ENCODE data around the gene ADH1B.

GRCh38 chr4:99330648-99331047 lies 9.4 kb upstream of the ADH1B start:
- no peak for TF ChIP-seq SRSF3 (IDR thresholded peaks at IDR 0.05; ENCODE audit: insufficient read depth, low read length)
- no peak for TF ChIP-seq RUNX1 (IDR thresholded peaks at IDR 0.05; ENCODE audit: low read depth)
- TF ChIP-seq, protein P1, sequence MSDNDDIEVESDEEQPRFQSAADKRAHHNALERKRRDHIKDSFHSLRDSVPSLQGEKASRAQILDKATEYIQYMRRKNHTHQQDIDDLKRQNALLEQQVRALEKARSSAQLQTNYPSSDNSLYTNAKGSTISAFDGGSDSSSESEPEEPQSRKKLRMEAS (CRISPR knock-in tag; IDR thresholded peaks at IDR 0.05) = no peak
- no peak for TF ChIP-seq ZNF263 (CRISPR knock-in tag; IDR thresholded peaks at IDR 0.05; ENCODE audit: borderline replicate concordance)
- no peak for TF ChIP-seq RAD21 (CRISPR knock-in tag; conservative IDR thresholded peaks at IDR 0.05 in 1 of 2, IDR thresholded peaks at IDR 0.05 in 1 of 2)
- TF ChIP-seq, protein P2, sequence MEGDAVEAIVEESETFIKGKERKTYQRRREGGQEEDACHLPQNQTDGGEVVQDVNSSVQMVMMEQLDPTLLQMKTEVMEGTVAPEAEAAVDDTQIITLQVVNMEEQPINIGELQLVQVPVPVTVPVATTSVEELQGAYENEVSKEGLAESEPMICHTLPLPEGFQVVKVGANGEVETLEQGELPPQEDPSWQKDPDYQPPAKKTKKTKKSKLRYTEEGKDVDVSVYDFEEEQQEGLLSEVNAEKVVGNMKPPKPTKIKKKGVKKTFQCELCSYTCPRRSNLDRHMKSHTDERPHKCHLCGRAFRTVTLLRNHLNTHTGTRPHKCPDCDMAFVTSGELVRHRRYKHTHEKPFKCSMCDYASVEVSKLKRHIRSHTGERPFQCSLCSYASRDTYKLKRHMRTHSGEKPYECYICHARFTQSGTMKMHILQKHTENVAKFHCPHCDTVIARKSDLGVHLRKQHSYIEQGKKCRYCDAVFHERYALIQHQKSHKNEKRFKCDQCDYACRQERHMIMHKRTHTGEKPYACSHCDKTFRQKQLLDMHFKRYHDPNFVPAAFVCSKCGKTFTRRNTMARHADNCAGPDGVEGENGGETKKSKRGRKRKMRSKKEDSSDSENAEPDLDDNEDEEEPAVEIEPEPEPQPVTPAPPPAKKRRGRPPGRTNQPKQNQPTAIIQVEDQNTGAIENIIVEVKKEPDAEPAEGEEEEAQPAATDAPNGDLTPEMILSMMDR (IDR thresholded peaks at IDR 0.05 in 2 of 3, conservative IDR thresholded peaks at IDR 0.05 in 1 of 3; ENCODE audit: insufficient read depth in 2 of 3, low read depth in 1 of 3, low read length in 3 of 3) = no peak
- TF ChIP-seq ZZZ3 (IDR thresholded peaks at IDR 0.05) = no peak

Data from K562 (cell line).